Measurements from ENCODE around the gene CORO7.

CORO7 gene

GRCh38 chr16:4416200-4417032 lies at the start of gene CORO7:
TSS of gene CORO7 (minus strand) at chr16:4416596. CDS start at chr16:4416518, 78 bp downstream.
- DNase-seq (ENCODE audit: low read depth in 2 of 2), result peak; percentile 97 to 99

DNA sequence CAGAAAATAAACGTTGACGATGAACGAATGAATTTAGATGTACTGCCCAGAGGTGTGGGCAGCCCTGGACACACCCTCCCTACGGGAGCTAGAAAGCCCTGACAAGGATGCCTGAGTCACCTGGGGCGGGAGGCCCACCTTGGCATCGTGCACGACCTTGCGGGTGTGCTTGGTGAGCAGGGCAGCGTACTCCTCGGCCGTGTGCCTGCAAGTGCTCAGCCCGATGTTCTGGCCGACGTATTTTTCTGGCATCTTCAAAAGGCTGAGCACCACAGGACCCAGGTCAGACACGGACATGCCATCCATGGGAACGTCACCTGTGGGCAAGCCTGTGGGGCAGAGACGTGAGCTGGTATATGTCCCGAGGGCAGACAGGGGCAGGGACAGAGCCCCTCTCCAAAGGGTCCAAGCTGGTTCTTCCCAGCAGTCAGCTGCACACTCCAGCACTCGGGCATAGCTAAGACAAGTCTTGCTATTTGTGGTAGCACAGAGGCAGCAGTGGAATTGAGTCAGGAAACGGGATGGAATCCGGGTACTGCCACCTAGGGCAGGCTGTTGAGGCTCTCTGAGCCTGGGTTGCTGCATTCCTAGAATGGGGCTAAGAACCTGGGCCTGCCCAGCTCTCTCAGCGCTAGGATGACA lies 47.2 kb upstream of the CORO7 start:
- no peak for DNase-seq (ENCODE audit: low read depth in 2 of 2)

DNA sequence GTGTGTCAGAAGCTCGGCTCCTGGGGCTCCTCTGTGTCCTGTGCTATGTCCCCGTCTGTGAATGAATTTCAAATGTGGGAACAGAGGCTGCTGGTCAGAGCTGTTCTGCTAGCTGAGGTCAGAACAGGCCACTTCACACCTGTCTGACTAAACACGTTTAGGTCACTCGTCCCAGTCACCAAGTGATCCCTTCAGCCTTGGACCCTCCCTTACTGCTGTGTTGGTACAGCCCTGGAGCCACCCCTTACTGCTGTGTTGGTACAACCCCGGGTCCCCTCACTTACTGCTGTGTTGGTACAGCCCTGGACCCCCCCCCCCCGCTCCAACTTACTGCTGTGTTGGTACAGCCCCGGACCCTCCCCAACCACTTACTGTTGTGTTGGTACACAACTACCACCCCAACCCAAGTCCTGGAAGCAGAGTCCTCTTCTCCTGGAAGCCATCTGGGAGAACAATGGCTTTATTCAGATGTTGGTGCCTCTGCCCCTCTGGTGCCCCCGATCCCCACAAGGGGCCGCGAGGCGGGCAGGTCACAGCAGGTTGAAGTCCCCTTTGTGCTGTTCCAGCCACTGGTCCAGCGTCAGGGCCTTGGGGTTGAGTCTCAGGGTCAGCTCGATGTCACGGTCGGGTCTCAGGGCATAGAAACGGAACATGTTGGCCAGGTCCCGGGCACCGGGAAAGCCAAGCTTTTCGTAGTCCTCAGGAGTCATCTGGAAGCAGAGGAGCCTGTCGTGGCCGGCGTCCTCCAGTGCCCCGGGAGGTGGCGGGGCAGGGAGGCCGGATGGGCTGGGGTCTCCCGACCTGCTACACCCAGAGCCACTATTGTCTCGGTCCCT lies 45.1 kb upstream of the CORO7 start:
- DNase-seq (ENCODE audit: low read depth in 2 of 2), result no peak

DNA sequence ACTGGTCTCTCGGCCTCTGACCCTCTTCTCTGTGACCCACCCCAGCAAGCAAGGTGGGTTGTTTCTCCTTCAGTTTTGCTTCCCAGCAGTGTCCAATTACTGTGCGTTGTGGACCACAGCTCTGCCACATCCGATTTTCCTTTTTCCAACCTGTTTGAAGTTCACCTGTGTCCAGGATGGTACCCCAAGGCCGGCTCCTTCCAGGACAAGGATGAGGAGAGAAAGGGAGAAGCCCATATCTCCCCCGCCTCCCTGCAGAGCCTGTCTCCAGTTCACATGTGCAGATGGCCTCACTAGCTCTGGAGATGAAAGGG lies 44.5 kb upstream of the CORO7 start:
- DNase-seq (ENCODE audit: low read depth in 2 of 2), result no peak

- DNase-seq (ENCODE audit: low read depth in 2 of 2), result no peak
Observed at GRCh38 chr16:4455951-4456350, 39.6 kb upstream of the CORO7 start.

- no peak for DNase-seq (ENCODE audit: low read depth in 2 of 2)
Observed at GRCh38 chr16:4455081-4455480, 38.7 kb upstream of the CORO7 start.

- no peak for DNase-seq (ENCODE audit: low read depth in 2 of 2)
Observed at GRCh38 chr16:4454623-4455022, 38.2 kb upstream of the CORO7 start.

- DNase-seq (ENCODE audit: low read depth in 2 of 2), result no peak
Observed at GRCh38 chr16:4452674-4453073, 36.3 kb upstream of the CORO7 start.

DNA sequence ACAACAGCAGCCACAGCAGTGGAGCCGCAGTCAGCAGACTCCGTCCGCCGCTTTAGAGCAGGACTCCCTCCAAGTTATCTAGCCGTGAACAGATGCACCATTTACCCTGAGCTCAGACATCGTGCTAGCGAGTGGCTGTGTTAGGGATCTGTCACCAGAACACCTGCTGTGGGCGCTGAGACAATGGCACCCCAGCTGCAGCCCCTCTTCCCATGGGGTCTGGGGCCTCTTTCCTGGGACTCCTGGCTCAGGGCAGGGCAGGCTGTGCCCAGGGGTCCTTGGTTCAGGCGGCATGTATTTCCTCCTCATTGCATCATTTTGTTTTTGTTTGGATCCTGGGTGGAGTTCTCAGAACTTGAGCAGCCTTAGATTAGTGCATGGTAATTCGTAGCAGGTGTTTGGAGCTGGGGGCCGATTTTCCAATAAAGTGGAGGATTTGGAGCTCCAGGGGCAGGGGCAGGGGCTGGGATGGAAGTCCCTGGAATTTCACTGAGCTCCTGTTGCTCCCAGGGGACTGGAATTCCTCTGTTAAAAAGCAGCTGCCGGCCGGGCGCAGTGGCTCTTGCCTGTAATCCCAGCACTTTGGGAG lies 34.6 kb upstream of the CORO7 start:
- DNase-seq (ENCODE audit: low read depth in 2 of 2), result no peak

- DNase-seq (ENCODE audit: low read depth in 2 of 2), result no peak
Observed at GRCh38 chr16:4450430-4450829, 34.0 kb upstream of the CORO7 start.

DNA sequence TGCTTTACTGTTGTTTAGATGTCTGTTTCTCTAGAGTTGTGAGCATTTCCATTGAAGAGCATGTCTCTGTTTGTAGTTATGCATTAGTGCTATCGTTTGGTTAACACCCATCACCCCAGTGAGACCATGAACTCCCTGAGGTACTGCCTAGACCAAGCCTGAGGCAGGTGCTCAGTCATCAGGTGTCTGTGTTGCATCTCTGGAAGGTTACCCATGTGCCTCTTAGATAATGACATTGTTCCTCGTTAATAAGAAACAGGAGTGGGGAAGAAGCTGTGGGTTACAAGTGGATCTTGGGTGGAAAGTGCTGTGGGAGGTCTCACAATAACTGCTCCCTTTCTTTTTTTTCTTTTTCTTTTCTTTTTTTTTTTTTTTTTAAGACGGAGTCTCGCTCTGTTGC lies 27.6 kb upstream of the CORO7 start:
- DNase-seq (ENCODE audit: low read depth in 2 of 2), result no peak

DNA sequence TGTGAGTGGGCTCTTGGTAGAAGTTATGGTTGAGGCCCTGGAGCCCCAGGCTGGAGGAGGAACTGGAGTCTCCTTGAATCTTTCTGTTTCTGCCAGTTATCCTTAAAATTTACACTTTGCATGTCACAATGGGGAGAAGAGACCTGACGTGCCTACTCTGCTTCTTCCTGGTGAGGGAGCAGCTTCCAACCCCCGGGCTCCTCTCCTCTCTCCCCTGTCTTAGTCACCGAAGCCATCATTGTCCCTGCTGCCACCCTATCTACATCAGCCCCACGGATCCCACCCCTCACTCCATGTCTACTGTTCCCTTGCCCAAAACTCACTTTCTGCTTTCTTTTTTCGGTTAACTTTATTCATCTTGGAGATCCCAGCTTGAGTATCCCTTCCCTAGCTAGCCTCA lies 26.9 kb upstream of the CORO7 start:
- DNase-seq (ENCODE audit: low read depth in 2 of 2), result no peak

DNA sequence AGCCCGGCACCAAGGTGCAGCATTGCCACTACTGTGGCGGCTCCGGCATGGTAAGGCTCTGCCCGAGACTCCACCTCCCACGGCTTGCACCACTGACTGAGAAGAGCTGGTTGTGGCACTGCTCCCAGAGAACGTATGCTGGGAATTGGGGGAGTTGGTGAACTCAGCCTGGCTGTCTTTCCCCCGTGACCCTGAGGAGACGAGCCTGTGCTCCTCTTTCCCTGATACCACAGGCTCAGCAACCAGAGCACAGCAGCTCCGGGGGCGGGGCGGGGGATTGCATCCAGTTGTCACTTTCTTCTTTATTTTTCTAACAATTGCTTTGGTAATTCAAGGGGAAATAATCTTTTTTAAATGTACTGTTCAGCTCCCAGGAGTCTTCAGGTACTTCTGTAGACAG lies 26.0 kb upstream of the CORO7 start:
- no peak for DNase-seq (ENCODE audit: low read depth in 2 of 2)

- DNase-seq (ENCODE audit: low read depth in 2 of 2), result no peak
Observed at GRCh38 chr16:4437366-4437765, 21.0 kb upstream of the CORO7 start.

GRCh38 chr16:4435337-4436067 lies 19.1 kb upstream of the CORO7 start:
- no peak for DNase-seq (ENCODE audit: low read depth in 2 of 2)

DNA sequence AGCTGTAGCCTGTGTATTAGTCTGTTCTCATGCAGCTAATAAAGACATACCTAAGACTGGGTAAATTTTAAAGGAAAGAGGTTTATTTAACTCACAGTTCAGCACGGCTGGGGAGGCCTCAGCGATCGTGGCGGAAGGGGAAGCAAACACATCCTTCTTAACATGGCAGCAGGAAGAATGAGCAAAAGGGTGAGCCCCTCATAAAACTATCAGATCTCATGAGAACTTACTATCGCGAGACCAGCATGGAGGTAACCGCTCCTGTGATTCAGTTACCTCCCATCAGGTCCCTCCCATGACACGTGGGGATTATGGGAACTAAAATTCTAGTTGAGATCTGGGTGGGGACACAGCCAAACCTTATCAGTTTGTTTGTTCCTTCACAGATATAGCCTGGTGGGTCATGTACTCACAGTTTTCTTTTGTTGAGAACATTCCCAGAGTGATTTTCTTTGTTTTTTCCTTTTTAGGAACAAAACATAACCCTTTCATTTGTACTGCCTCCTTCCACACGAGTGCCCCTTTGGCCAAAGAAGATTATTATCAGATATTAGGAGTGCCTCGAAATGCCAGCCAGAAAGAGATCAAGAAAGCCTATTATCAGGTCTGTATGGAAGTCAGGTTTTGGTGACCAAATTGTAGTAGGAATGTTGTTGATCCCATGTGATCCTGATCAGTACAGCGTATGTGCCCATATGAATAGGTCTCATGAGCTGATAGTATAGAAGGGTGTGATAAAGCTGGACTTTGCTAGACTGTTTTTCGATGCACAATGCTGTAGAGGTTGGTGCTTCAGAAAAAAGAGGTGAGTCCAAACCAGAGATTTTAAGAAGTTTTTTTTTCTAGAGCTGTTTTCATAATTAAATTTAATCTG lies 17.8 kb upstream of the CORO7 start:
- no peak for DNase-seq (ENCODE audit: low read depth in 2 of 2)

DNA sequence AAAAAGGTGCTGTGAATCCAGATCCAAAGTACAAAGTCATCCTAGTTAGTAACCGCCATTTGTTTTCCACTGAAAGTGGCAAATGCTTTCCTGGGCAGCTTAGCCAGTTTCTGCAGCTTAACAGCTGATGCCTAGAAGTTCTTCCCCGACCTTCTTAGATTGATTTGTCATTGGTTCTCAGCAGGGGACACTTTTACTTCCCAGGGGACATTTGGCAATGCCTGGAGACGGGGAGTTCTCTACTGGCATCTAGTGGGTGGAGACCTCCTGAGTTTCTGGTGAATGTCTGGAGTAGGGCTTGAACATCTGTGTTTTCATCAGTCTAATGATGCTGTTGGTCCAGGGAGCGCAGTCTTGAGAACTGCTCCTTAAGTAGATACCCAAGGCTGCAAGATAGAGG lies 16.8 kb upstream of the CORO7 start:
- DNase-seq (ENCODE audit: low read depth in 2 of 2), result no peak

DNA sequence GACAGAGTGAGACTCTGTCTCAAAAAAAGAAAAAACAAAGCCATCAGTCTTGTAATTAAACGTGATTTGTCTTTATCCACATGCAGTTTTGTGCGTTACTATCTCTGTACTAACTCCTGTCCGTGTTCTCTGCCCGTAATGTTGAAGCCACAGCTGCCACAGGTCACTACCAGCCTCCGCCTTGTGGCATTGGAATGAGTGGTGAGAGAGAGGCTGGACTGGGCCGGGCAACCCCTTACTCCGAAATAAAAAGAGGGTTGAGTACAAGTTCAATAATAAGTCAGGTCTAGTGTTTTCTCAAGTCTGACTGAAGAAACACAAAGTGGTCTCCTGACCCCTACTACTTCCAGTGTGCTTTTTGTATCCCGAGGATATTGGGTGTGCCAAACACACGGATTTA lies 14.6 kb upstream of the CORO7 start:
- no peak for DNase-seq (ENCODE audit: low read depth in 2 of 2)

GRCh38 chr16:4428500-4428899 lies 12.1 kb upstream of the CORO7 start:
- no peak for DNase-seq (ENCODE audit: low read depth in 2 of 2)

- DNase-seq (ENCODE audit: low read depth in 2 of 2), result no peak
Observed at GRCh38 chr16:4426722-4427372, 10.5 kb upstream of the CORO7 start.

Data from stimulated activated CD8-positive, alpha-beta memory T cell treated with anti-CD3 and anti-CD28 coated beads, Interleukin-7, amount 100 ng/mL, for 4 hours (primary cell).